Transverse colon (tissue), 3 donors: ENCODE data around the gene ATRN.

ENCODE experiments used
- CTCF ChIP-seq, 5 experiments: fragments of 200-600 bp in 3 of 5; fragments of 450-650 bp in 2 of 5; sonication (generic) in 3 of 5; IDR thresholded peaks; 1 replicate in 2 of 5; 2 replicates in 3 of 5; pipeline ENCODE4 v1.5.1; 2016 to 2017; ENCODE audit warnings: antibody characterized with exemption in 5 of 5, inconsistent platforms in 3 of 5, mild to moderate bottlenecking in 2 of 5, moderate library complexity in 1 of 5
- POLR2A ChIP-seq: fragments of 450-650 bp; IDR thresholded peaks from one replicate; pipeline ENCODE4 v1.6.1; 2016; ENCODE audit warnings: antibody characterized with exemption, mild to moderate bottlenecking, moderate library complexity

- TF ChIP-seq CTCF (IDR thresholded peaks at IDR 0.05) (no peak), POLR2A (no peak)
Measured at GRCh38 chr20:3461911-3462677, 8.7 kb upstream of the ATRN start.
